KG1 (cell line): ENCODE data around the gene GMDS.

Source experiments
- DNase-seq: peaks from one replicate; lab custom pipeline; 2025; lab: John Stamatoyannopoulos, UW

Gene GMDS

GRCh38 chr6:1832844-1833787 is 412.3 kb downstream of the GMDS start:
- DNase-seq, result no peak

DNA sequence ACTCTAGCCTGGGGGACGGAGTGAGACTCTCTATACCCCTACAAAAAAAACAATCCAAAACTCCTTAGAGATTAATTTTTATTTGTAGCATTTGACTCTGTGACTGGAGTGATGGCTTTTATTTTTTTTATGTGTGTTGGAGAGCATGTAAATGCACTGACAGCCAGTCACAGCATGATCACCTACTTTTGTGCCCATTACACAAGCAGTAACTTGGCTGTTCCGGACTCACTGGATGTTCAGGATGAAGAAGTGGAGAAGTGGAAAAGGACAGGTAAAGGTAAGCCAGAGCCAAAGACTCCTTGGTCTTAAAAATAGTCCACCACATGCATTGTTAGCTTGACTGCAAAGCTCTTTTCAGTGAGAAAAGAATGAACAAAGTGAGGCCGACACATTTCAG is 413.0 kb downstream of the GMDS start:
- DNase-seq, result no peak

GRCh38 chr6:1827984-1828793 is 417.2 kb downstream of the GMDS start:
- DNase-seq, result no peak

- no peak for DNase-seq
Measured at GRCh38 chr6:1825926-1826325, 419.5 kb downstream of the GMDS start.

DNA sequence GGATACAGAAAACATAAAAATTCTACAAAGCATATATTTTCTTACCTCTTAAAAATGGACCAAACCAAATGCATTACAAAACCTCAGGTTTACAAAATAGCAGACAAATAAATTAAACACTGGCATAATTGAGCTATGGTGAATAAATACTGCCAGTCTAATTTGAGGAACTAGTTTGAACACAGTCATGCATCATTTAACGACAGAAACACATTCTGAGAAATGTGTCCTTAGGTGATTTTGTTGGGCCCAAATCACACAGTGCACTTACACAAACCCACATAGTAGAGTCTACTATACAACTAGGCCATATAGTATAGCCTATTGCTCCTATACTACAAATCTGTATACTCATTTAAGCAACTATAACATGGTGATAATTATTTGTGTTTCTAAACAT is 420.1 kb downstream of the GMDS start:
- no peak for DNase-seq

GRCh38 chr6:1821513-1822183 is 423.8 kb downstream of the GMDS start:
- DNase-seq, result no peak

GRCh38 chr6:1821164-1821512 is 424.3 kb downstream of the GMDS start:
- no peak for DNase-seq

DNA sequence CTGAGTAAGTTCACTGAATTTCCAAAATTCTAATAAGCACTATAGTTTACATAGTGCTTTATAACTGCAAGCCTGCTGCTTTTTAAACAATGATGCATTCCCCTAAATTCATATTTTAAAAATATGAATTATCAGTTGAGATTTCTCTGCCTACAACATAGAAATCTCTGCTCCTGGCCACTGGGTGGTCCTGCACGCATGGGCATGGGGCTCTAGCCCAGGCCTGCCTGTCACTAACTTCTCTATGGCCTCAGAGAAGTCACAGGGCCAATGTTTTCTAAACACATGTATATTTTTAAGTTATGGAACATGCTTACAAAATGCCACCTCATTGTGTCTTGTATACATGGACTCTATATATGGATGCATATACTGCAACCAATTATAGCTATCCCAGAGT is 424.7 kb downstream of the GMDS start:
- no peak for DNase-seq

DNA sequence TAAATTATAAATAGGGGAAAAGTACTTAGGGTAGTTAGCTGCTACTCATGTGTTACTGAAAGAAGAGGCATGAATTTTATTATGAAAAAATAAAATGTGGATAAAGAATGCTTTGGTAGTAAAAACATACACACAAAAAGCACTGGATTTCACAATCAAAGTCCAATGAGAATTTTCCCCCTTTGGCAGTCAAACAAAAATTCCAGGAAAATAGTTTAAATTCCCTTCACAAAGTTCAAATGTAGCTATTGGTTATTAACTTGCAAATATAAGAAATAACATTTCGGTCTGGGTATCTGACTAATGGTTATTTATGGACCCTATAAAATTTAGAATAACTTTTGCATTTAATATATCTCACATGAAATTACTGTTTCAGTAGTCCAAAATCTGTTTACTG is 425.2 kb downstream of the GMDS start:
- no peak for DNase-seq

- DNase-seq, result no peak
Measured at GRCh38 chr6:1819007-1819406, 426.4 kb downstream of the GMDS start.

DNA sequence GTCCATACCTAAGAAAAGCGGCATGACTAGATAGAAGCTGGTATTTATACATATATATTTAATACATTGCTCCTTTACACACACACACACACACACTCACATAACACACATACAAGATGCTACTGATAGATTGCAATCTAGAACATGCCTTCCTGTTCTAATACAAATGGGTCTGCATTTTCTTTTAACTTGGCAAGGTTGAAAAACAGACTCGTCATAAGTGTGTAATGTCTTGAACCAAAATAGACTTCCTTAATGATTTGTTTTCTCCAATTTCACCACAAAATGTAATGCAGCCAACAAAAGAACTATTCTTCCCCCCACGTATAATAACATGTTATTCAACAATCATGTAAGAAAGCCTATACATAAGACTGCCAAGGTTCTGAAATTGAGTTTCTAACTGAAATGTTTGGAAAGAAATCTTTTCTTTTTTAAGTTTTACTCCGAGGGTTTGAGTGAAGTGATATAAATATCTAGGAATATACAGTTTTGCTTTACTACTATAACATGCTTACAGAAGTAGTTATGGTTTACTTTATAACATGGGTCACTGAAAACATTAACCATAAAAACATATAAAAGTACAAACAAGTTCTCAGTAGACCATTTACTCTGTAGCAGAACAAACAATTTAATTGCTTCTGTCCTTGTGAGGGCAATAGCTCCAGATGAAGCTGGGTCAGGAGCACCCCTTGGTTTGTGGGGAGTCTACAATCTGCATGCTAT is 428.2 kb downstream of the GMDS start:
- DNase-seq, result no peak

- DNase-seq, result no peak
Measured at GRCh38 chr6:1815827-1816452, 429.5 kb downstream of the GMDS start.

- no peak for DNase-seq
Measured at GRCh38 chr6:1814279-1814678, 431.1 kb downstream of the GMDS start.

- no peak for DNase-seq
Measured at GRCh38 chr6:1812487-1812886, 432.9 kb downstream of the GMDS start.

DNA sequence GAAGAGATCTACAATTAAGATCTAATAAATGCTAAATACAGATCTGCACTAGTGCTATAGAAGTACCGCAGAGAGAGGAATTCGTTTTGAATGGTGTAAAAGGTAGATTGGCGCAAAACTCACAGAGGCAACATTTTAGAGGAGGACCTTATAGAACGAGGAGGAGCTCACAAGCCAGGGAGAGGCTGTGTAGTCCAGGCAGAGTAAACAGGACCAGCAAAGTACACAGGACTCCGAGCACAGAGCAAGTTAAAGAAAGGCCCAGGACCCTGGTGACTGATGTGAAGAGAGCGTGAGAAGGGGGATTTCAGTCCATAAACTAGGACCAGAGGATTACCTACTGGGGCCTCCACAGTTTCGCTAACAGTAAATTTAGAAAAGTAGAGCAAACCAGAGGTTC is 433.4 kb downstream of the GMDS start:
- DNase-seq, result no peak

DNA sequence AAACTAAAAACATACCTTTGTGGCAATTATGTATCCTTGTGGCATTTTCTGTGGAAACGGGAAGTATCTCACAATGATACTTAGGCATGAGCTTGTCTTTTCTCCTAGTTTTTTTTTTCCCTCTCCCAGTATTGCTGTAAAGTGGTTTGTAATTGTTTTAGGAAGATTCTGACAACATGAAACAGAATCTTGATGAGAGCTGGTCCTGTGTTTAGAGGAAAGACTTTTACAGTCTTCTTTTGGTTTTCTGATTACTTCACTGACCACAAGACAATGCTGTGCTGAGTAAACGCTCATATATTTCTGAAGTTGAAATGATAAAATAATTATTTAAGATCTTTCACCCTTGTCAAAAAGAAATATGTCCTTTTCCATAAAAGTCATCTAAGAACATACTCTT is 434.5 kb downstream of the GMDS start:
- DNase-seq, result no peak

DNA sequence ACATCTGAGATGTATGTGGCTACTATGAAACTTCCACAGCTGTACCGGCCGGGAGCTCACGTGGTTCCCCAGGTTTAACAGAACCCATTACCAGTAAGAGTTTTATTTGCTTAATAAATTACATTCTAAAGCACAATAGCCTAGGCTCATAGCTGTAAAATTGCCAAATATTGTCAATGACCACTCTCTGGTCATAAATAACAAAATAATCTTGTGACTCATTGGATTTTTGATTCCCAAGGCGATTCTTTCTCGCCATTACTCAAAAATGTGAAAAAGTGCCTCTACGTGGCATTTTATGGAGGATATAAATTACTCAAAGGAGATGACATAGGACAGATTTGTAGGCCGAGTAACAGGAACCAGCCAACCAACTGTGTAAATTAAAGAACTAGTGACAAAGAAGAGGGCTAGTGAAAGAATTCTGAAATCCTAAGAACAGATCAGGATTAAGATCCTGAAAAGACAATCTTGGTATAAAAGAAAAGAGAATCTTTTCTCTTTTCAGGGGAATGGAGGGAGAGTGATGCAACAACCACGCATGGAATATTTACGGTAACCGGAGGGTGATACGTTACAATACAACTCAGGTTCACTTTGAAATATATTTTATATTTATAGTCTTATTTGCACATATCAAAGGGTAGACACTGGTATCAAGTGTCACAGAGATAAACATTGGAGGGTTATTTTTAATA is 436.0 kb downstream of the GMDS start:
- no peak for DNase-seq

- no peak for DNase-seq
Measured at GRCh38 chr6:1806935-1807334, 438.5 kb downstream of the GMDS start.

- no peak for DNase-seq
Measured at GRCh38 chr6:1802491-1803395, 442.7 kb downstream of the GMDS start.

DNA sequence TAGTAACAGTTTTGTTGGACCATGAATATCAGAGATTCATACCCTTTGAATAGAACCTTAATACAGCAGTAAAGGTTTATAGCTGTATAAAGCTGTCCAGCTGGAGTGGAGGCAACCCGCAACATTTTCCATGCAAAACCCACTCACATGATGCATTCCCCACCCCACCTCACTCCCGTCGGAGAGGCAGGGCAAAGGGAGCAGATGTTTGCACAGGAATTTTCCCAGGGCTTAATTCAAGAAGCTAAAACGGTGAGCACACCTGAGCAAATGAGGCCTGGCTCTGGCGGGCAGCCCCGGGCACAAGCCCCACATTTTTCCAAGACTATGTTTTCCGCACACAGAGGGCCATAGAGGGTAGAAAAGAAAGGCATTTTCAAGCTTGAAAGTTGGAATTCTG is 444.0 kb downstream of the GMDS start:
- DNase-seq, result no peak
